Fibroblast of lung (primary cell): Measurements from ENCODE around the gene BTBD16.

Experiments
- CTCF ChIP-seq, 2 donors: IDR thresholded peaks in 1 of 2; conservative IDR thresholded peaks in 1 of 2; 1 replicate in 1 of 2; 2 replicates in 1 of 2; pipeline ENCODE4 v1.5.1; 2011 to 2012; ENCODE audit warnings: low read length in 2 of 2, control low read depth in 1 of 2, inconsistent platforms in 1 of 2, low read depth in 1 of 2, mild to moderate bottlenecking in 1 of 2
- EZH2 ChIP-seq: IDR thresholded peaks from 2 replicates; pipeline ENCODE4 v1.5.1; 2012; ENCODE audit warnings: low read length, control low read depth, mild to moderate bottlenecking; ENCODE audit errors: missing control alignments

DNA sequence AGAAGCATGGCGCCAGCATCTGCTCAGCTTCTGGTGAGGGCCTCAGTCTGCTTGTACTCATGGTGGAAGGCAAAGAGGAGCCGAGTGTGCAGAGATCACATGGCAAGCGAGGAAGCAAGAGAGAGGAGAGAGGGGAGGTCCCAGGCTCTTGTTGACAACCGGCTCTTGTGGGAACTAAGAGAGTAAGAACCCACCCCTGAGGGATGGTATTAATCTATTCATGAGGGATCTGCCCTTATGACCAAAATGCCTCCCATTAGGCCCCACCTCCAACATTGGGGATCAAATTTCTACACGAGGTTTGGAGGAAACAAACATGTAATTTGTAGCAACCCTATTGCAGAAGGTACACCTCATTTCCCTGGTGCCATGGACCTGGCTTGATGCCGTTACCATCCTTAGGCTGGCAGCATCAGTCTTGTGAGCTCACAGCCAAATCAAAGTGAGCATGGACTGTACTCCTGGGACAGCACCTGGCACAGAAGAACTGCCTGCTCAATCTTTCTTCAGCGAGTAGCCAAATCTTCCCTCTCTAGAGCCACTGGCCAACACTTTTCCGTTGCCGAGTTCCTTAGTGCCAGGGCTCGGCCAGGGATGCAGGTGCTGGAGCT lies 6.5 kb downstream of the BTBD16 start:
- no peak for TF ChIP-seq CTCF (conservative IDR thresholded peaks at IDR 0.05 in 1 of 2, IDR thresholded peaks at IDR 0.05 in 1 of 2; ENCODE audit: low read depth in 1 of 2, low read length in 2 of 2)
- no peak for TF ChIP-seq EZH2
